ENCODE results near the gene RAP1A.

Gene RAP1A

GRCh38 chr1:111599781-111600693 is 19.6 kb upstream of the RAP1A start:
- TF ChIP-seq CTCF (IDR thresholded peaks at IDR 0.05) = no peak
- H3K27ac Mint-ChIP-seq = peak overlapping the region; percentile 41
- H3K4me1 Mint-ChIP-seq = peaks cover 19% of the 10 kb centered on the region
- no peaks in the 10 kb centered on the region for H3K27me3 Mint-ChIP-seq (ENCODE audit: low read depth, poor library complexity)
- H3K4me3 Mint-ChIP-seq = no peak overlapping the region
- DNase-seq = no peak
- no peaks in the 10 kb centered on the region for H3K36me3 Mint-ChIP-seq (ENCODE audit: low read depth)
- H3K9me3 Mint-ChIP-seq = no peaks in the 10 kb centered on the region

GRCh38 chr1:111600886-111601386 is 18.7 kb upstream of the RAP1A start:
- H3K36me3 Mint-ChIP-seq (ENCODE audit: low read depth) = no peaks in the 10 kb centered on the region
- H3K9me3 Mint-ChIP-seq = no peaks in the 10 kb centered on the region
- DNase-seq = no peak
- H3K4me3 Mint-ChIP-seq = no peak overlapping the region
- no peak overlapping the region for H3K27ac Mint-ChIP-seq
- no peak for TF ChIP-seq CTCF (IDR thresholded peaks at IDR 0.05)
- H3K27me3 Mint-ChIP-seq (ENCODE audit: low read depth, poor library complexity) = no peaks in the 10 kb centered on the region
- H3K4me1 Mint-ChIP-seq = peaks cover 28% of the 10 kb centered on the region

- Mint-ChIP-seq H3K9me3 (peaks cover 6% of the 10 kb centered on the region), H3K36me3 (ENCODE audit: low read depth) (peaks cover 3% of the 10 kb centered on the region), H3K27me3 (ENCODE audit: low read depth, poor library complexity) (no peaks in the 10 kb centered on the region), H3K27ac (no peak overlapping the region), H3K4me3 (no peak overlapping the region), H3K4me1 (peaks cover 36% of the 10 kb centered on the region)
- DNase-seq = no peak
- TF ChIP-seq CTCF (IDR thresholded peaks at IDR 0.05) = no peak
Measured at GRCh38 chr1:111602302-111602701, 17.3 kb upstream of the RAP1A start.

- H3K27ac Mint-ChIP-seq = no peak overlapping the region
Measured at GRCh38 chr1:111602974-111603373, 16.6 kb upstream of the RAP1A start.

GRCh38 chr1:111603979-111604378 is 15.6 kb upstream of the RAP1A start:
- Mint-ChIP-seq H3K27ac (no peak overlapping the region), H3K27me3 (ENCODE audit: low read depth, poor library complexity) (no peaks in the 10 kb centered on the region), H3K4me3 (no peak overlapping the region), H3K36me3 (ENCODE audit: low read depth) (peaks cover 4% of the 10 kb centered on the region), H3K4me1 (peaks cover 36% of the 10 kb centered on the region), H3K9me3 (peaks cover 11% of the 10 kb centered on the region)
- no peak for TF ChIP-seq CTCF (IDR thresholded peaks at IDR 0.05)
- DNase-seq = no peak

More at GRCh38 chr1:111602974-111603373, 16.6 kb upstream of the RAP1A start:
- no peak for DNase-seq
- peaks cover 6% of the 10 kb centered on the region for H3K9me3 Mint-ChIP-seq
- H3K36me3 Mint-ChIP-seq (ENCODE audit: low read depth) = peaks cover 3% of the 10 kb centered on the region
- H3K4me3 Mint-ChIP-seq = no peak overlapping the region
- peaks cover 36% of the 10 kb centered on the region for H3K4me1 Mint-ChIP-seq
- no peaks in the 10 kb centered on the region for H3K27me3 Mint-ChIP-seq (ENCODE audit: low read depth, poor library complexity)
- no peak for TF ChIP-seq CTCF (IDR thresholded peaks at IDR 0.05)
